Keratinocyte (primary cell): ENCODE results near the gene HRH3.
A peak's percentile ranks its signal among the peaks of the same experiment; 100 is the strongest.

Experiments
- CTCF ChIP-seq, 3 experiments: IDR thresholded peaks in 1 of 3; conservative IDR thresholded peaks in 1 of 3; optimal IDR thresholded peaks in 1 of 3; 2 replicates in 2 of 3; 3 replicates in 1 of 3; pipeline versions ENCODE3 to v1.5.1; 2011; ENCODE audit warnings: low read length in 3 of 3, mild to moderate bottlenecking in 3 of 3, moderate library complexity in 2 of 3, control low read depth in 1 of 3, inconsistent platforms in 1 of 3; ENCODE audit not compliant: insufficient read depth in 2 of 3; ENCODE audit errors: extremely low read depth in 1 of 3
- EZH2 ChIP-seq: IDR thresholded peaks from one replicate; pipeline ENCODE4 v1.6.1; 2012; ENCODE audit warnings: inconsistent platforms, mild to moderate bottlenecking, low read length, moderate library complexity

- TF ChIP-seq CTCF (optimal IDR thresholded peaks at IDR 0.05 in 1 of 3, IDR thresholded peaks at IDR 0.05 in 1 of 3, conservative IDR thresholded peaks at IDR 0.05 in 1 of 3; ENCODE audit: extremely low read depth in 1 of 3, insufficient read depth in 2 of 3, low read length in 3 of 3) (no peak), EZH2 (peak; percentile 72)
These were observed 732 bp downstream of the HRH3 start for GRCh38 chr20:62219101-62219991.
